Adrenal gland (tissue), 12 donors: ENCODE measurements around the gene MLLT1. TPM values are rescaled to one million over a fixed set of nuclear protein-coding genes. Genes with fewer than 3 reads are reported as not detected.

Source experiments
- DNase-seq, 7 donors: peaks; one replicate each; pipeline ENCODE4 v3.0.0-alpha.2; 2019 to 2020
- H3K27ac ChIP-seq, 5 donors: fragments of 200-600 bp; sonication (generic) in 4 of 5; 1 replicate in 3 of 5; 2 replicates in 2 of 5; pipeline versions ENCODE4 v1.5.1 to v1.8.0; 2016 to 2020; ENCODE audit warnings: mild to moderate bottlenecking in 1 of 5
- H3K27me3 ChIP-seq: fragments of 200-600 bp; 2 replicates; pipeline ENCODE4 v1.8.0; 2021
- H3K36me3 ChIP-seq, 2 donors: fragments of 200-600 bp; replicated peaks in 1 of 2; 1 replicate in 1 of 2; 2 replicates in 1 of 2; pipeline versions ENCODE4 v1.5.1 to v1.8.0; 2018 to 2022
- H3K4me1 ChIP-seq, 2 donors: fragments of 200-600 bp; replicated peaks in 1 of 2; 1 replicate in 1 of 2; 2 replicates in 1 of 2; pipeline versions ENCODE4 v1.5.1 to v1.8.0; 2018 to 2021
- H3K4me3 ChIP-seq, 4 donors: fragments of 200-600 bp; sonication (generic) in 3 of 4; one replicate each; pipeline ENCODE4 v1.5.1; 2016 to 2018
- H3K9me3 ChIP-seq, 3 donors: fragments of 200-600 bp; sonication (generic) in 1 of 3; replicated peaks in 1 of 3; 1 replicate in 2 of 3; 2 replicates in 1 of 3; pipeline versions ENCODE4 v1.5.1 to v1.8.0; 2016 to 2021
- CTCF ChIP-seq, 6 experiments: fragments of 450-650 bp in 4 of 6; fragments of 200-600 bp in 2 of 6; sonication (generic) in 1 of 6; IDR thresholded peaks; 1 replicate in 5 of 6; 2 replicates in 1 of 6; pipeline versions ENCODE4 v1.5.1 to v1.8.0; 2016 to 2021; ENCODE audit warnings: antibody characterized with exemption in 6 of 6, mild to moderate bottlenecking in 2 of 6, moderate library complexity in 1 of 6
- POLR2A ChIP-seq, 2 donors: fragments of 450-650 bp; IDR thresholded peaks; one replicate each; pipeline ENCODE4 v1.6.1; 2017; ENCODE audit warnings: antibody characterized with exemption in 2 of 2, mild to moderate bottlenecking in 2 of 2, moderate library complexity in 1 of 2
- WGBS, 4 donors: extraction: QIAGEN DNeasy Blood & Tissue Kit in 2 of 4; methylation state at CpG; one replicate each; pipeline versions ENCODE4 v1.1.5 to v1.1.7; 2013 to 2017; 5-methylcytosine and 5-hydroxymethylcytosine counted together
- intact Hi-C, 2 donors: fragments of 100-400 bp; cut with DNase I; formaldehyde crosslinking; loops; one replicate each; pipeline versions ENCODE4 v1.14.1 to v1.15.0; 2022 to 2023
- polyA plus RNA-seq, 3 donors: library from polyadenylated mRNA; stranded (reverse); fragments of 200-250 nt in 2 of 3; fragments of 350-450 nt in 1 of 3; fragmentation: Illumina TruSeq in 1 of 3; extraction: RNeasy Lipid Tissue Mini Kit (QIAGEN cat#74804) in 1 of 3; gene quantifications; one replicate each; pipeline ENCODE4 v1.2.3, GENCODE V29; 2013 to 2014
- total RNA-seq, 9 donors: library from RNA; depleted of rRNA in 4 of 9; stranded (reverse); fragments of >200 nt in 4 of 9; fragments of 120-200 nt in 1 of 9; fragmentation: NEBNext Ultra II Directional in 1 of 9; extraction: Animal tissue kit (Norgen Biotek cat#: 25700) in 1 of 9; gene quantifications; one replicate each; pipeline versions ENCODE4 v1.1.0 to v1.2.4, GENCODE V29; 2013 to 2023
- donor health status: healthy with polysubstance abuse.
- donor health status: Bipolar disorder and iron deficiency.
- donor health status: DM: yes; HTN: yes; CAD: no.
- donor health status: DM: no; HTN: no; CAD: no.
- donor health status: DM: no; HTN: no; CAD: no.
- donor health status: DM: yes; HTN: yes; CAD: no.

The MLLT1 gene
- total and polyA plus RNA-seq, 12 donors = 9.3 to 66.3 (median 28.2) TPM

- 89 to 96% (median 95%) methylated on average over 3 to 4 of the region's 4 CpGs for WGBS, 4 donors
- TF ChIP-seq POLR2A (IDR thresholded peaks at IDR 0.05) = no peak
- no peak for TF ChIP-seq CTCF (IDR thresholded peaks at IDR 0.05)
- H3K4me1 ChIP-seq = peaks cover 39 to 58% of the 10 kb centered on the region in 2 donors
- H3K27ac ChIP-seq = peak overlapping the region in 1 of 5 donors; percentile 84
- intact Hi-C loops = loop anchor here in 1 of 2 donors (5.0 kb wide), 1 partner anchor 58 kb away; no protein-coding TSS in a partner anchor
- no peak overlapping the region for H3K4me3 ChIP-seq
- no peaks in the 10 kb centered on the region for H3K27me3 ChIP-seq
- peaks cover 0 to 29% of the 10 kb centered on the region in 2 donors for H3K36me3 ChIP-seq
- peak in 1 of 7 donors; percentile 21 for DNase-seq
- no peaks in the 10 kb centered on the region for H3K9me3 ChIP-seq
Observed at GRCh38 chr19:6224308-6224675, 55.5 kb downstream of the MLLT1 start.

GRCh38 chr19:6223461-6224307 is 56.1 kb downstream of the MLLT1 start:
- H3K36me3 ChIP-seq = peaks cover 0 to 29% of the 10 kb centered on the region in 2 donors
- H3K4me3 ChIP-seq = no peak overlapping the region
- H3K27me3 ChIP-seq = no peaks in the 10 kb centered on the region
- intact Hi-C loops = loop anchor here in 1 of 2 donors (5.0 kb wide), 1 partner anchor 59 kb away; no protein-coding TSS in a partner anchor
- DNase-seq = peak in 5 of 7 donors; percentile 48 to 73 (median 67)
- WGBS, 4 donors = 50 to 73% (median 60%) methylated on average over 8 to 18 of the region's 18 CpGs
- H3K4me1 ChIP-seq = peaks cover 39 to 64% of the 10 kb centered on the region in 2 donors
- peak in 3 of 6 experiments; percentile 16 to 26 (median 17) for TF ChIP-seq CTCF (IDR thresholded peaks at IDR 0.05)
- no peak for TF ChIP-seq POLR2A (IDR thresholded peaks at IDR 0.05)
- H3K27ac ChIP-seq = peak overlapping the region; percentile 30 to 84 (median 75)
- H3K9me3 ChIP-seq = no peaks in the 10 kb centered on the region

- Histone ChIP-seq H3K4me1 (peaks cover 39 to 62% of the 10 kb centered on the region in 2 donors), H3K36me3 (peaks cover 0 to 29% of the 10 kb centered on the region in 2 donors), H3K9me3 (no peaks in the 10 kb centered on the region), H3K27ac (peak overlapping the region; percentile 30 to 84 (median 75)), H3K4me3 (no peak overlapping the region), H3K27me3 (no peaks in the 10 kb centered on the region)
- 52 to 56% (median 55%) methylated on average over 7 to 18 of the region's 18 CpGs for WGBS, 4 donors
- TF ChIP-seq POLR2A (IDR thresholded peaks at IDR 0.05) = peak in 1 of 2 donors; percentile 25
- no peak for TF ChIP-seq CTCF (IDR thresholded peaks at IDR 0.05)
- DNase-seq = peak; percentile 65 to 86 (median 81)
- intact Hi-C loops = loop anchor here in 1 of 2 donors (5.0 kb wide), 1 partner anchor 59 kb away; no protein-coding TSS in a partner anchor
Observed at GRCh38 chr19:6222884-6223283, 56.9 kb downstream of the MLLT1 start.
